HepG2 (cell line): ENCODE measurements around the gene SMG7. TPM values are rescaled to one million over a fixed set of nuclear protein-coding genes. Genes with fewer than 3 reads are reported as not detected.

Experiments
- ATAC-seq: fragments of 200-7000 bp; cut with Tn5 transposase; 3 replicates; pipeline ENCODE4 v1.9.1; 2020; ENCODE audit warnings: mild to moderate bottlenecking, moderate library complexity
- BruUV-seq: library from RNA; stranded (reverse); fragments of 400-500 nt; replicated peaks from 2 replicates; lab custom pipeline; 2021; lab: Mats Ljungman, UMichigan
- CTCF ChIA-PET: fragments of 300-600 bp; formaldehyde crosslinking; extraction: SDS; loops from one replicate; lab custom pipeline; 2021; ENCODE audit warnings: low total read pairs, inconsistent platforms, low intra/inter-chr PET ratio; lab: Yijun Ruan, JAX
- POLR2A ChIA-PET: fragments of 350-600 bp; sonication (Branson Sonifier 250); formaldehyde crosslinking; loops from one replicate; lab custom pipeline; 2020; ENCODE audit warnings: antibody characterized with exemption, inconsistent platforms; lab: Yijun Ruan, JAX
- DNase-seq: peaks from one replicate; pipeline ENCODE4 v3.0.0-alpha.2; 2015; ENCODE audit warnings: low spot score
- FAIRE-seq: peaks from 3 replicates; lab custom pipeline; 2011; peaks lifted over from hg19 to GRCh38; lab: Jason Lieb, UNC
- H2AFZ ChIP-seq: one replicate; pipeline ENCODE4 v1.6.1; 2011; ENCODE audit warnings: low read length, inconsistent platforms
- H3K27ac ChIP-seq: fragments of 300-600 bp; 3 replicates; pipeline ENCODE4 v1.8.0; 2011; ENCODE audit warnings: mixed run types, mild to moderate bottlenecking, mixed read lengths, low read length, inconsistent platforms; ENCODE audit not compliant: insufficient read depth; ENCODE audit errors: extremely low read length
- H3K27me3 ChIP-seq, 2 experiments: fragments of 200-600 bp in 1 of 2; 2 replicates in 1 of 2; 3 replicates in 1 of 2; pipeline versions ENCODE4 v1.6.0 to v1.8.0; 2011; ENCODE audit warnings: low read length in 2 of 2, mild to moderate bottlenecking in 2 of 2, moderate library complexity in 2 of 2, inconsistent platforms in 1 of 2; ENCODE audit not compliant: insufficient read depth in 2 of 2, control insufficient read depth in 1 of 2
- H3K36me3 ChIP-seq, 2 experiments: fragments of 200-600 bp in 1 of 2; replicated peaks in 1 of 2; 2 replicates in 1 of 2; 3 replicates in 1 of 2; pipeline versions ENCODE4 v1.5.1 to v1.8.0; 2011; ENCODE audit warnings: low read length in 2 of 2, inconsistent platforms in 1 of 2; ENCODE audit not compliant: insufficient read depth in 2 of 2, control insufficient read depth in 1 of 2
- H3K4me1 ChIP-seq: 2 replicates; pipeline ENCODE4 v1.5.1; 2012; ENCODE audit warnings: low read length, inconsistent platforms; ENCODE audit not compliant: insufficient read depth
- H3K4me2 ChIP-seq: 2 replicates; pipeline ENCODE4 v1.6.0; 2011; ENCODE audit warnings: low read depth, low read length, inconsistent platforms
- H3K4me3 ChIP-seq, 3 experiments: fragments of 200-600 bp in 1 of 3; sonication (generic), shearing (Covaris generic) in 1 of 3; replicated peaks in 1 of 3; 2 replicates each; pipeline ENCODE4 v1.5.1; 2011 to 2016; ENCODE audit warnings: low read length in 3 of 3, inconsistent platforms in 2 of 3, low read depth in 2 of 3, mild to moderate bottlenecking in 2 of 3, control low read depth in 1 of 3, mixed read lengths in 1 of 3; ENCODE audit not compliant: insufficient read depth in 1 of 3
- H3K79me2 ChIP-seq: one replicate; pipeline ENCODE4 v1.6.1; 2011; ENCODE audit warnings: low read length, inconsistent platforms; ENCODE audit not compliant: insufficient read depth
- H3K9ac ChIP-seq: 2 replicates; pipeline ENCODE4 v1.6.0; 2011; ENCODE audit warnings: mild to moderate bottlenecking, low read depth, low read length, inconsistent platforms; ENCODE audit not compliant: insufficient read depth
- H3K9me3 ChIP-seq: 2 replicates; pipeline ENCODE4 v1.5.1; 2012; ENCODE audit warnings: mild to moderate bottlenecking, low read length
- H4K20me1 ChIP-seq: 2 replicates; pipeline ENCODE4 v1.6.0; 2011; ENCODE audit warnings: inconsistent platforms, mild to moderate bottlenecking, low read length, moderate library complexity; ENCODE audit not compliant: insufficient read depth
- ARID2 ChIP-seq: sonication (generic); formaldehyde crosslinking; IDR thresholded peaks from 2 replicates; pipeline ENCODE4 v1.8.1; 2022; ENCODE audit warnings: mild to moderate bottlenecking, missing genetic modification reagents, borderline replicate concordance
- HNRNPK ChIP-seq: fragments of 200-400 bp; formaldehyde crosslinking; IDR thresholded peaks from 2 replicates; pipeline ENCODE4 v1.6.1; 2018; ENCODE audit warnings: low read length, low read depth, moderate library complexity, mild to moderate bottlenecking; ENCODE audit not compliant: poor library complexity, severe bottlenecking
- KDM2A ChIP-seq: sonication (generic); formaldehyde crosslinking; IDR thresholded peaks from 2 replicates; pipeline ENCODE4 v1.4.0; 2020; ENCODE audit warnings: low read depth, missing genetic modification reagents, borderline replicate concordance
- KDM5A ChIP-seq: fragments of 200-600 bp; sonication (generic); IDR thresholded peaks from 2 replicates; pipeline ENCODE4 v1.7.0; 2018; ENCODE audit warnings: antibody characterized with exemption, mild to moderate bottlenecking, low read length, borderline replicate concordance
- RFXANK ChIP-seq: IDR thresholded peaks from 2 replicates; pipeline ENCODE4 v1.6.1; 2016
- ZNF124 ChIP-seq: sonication (generic); formaldehyde crosslinking; IDR thresholded peaks from 2 replicates; pipeline ENCODE4 v1.4.0; 2020; ENCODE audit warnings: missing genetic modification reagents
- ZNF564 ChIP-seq: sonication (generic); formaldehyde crosslinking; IDR thresholded peaks from 2 replicates; pipeline ENCODE4 v1.8.1; 2023; ENCODE audit warnings: mild to moderate bottlenecking, missing genetic modification reagents
- WGBS: methylation state at CpG from one replicate; pipeline ENCODE4 v1.1.6; 2017; ENCODE audit warnings: low lambda C conversion rate; 5-methylcytosine and 5-hydroxymethylcytosine counted together
- in situ Hi-C: cut with HindIII; loops from 2 replicates; pipeline ENCODE4 v1.10.0; 2017; ENCODE audit warnings: low pct_unique_long_range_greater_than_20kb; ENCODE audit not compliant: extremely low pct_ligation_motif_present
- intact Hi-C: fragments of 100-400 bp; cut with micrococcal nuclease; formaldehyde crosslinking; loops from one replicate; pipeline ENCODE4 v1.10.0; 2022; ENCODE audit not compliant: unreplicated experiment
- polyA plus RNA-seq, 8 experiments: library from polyadenylated mRNA; depleted of rRNA in 3 of 8; stranded (reverse) in 7 of 8; unstranded in 1 of 8; fragments of >200 nt; fragmentation: Illumina TruSeq in 4 of 8; extraction: Trizol in 4 of 8; gene quantifications; 2 replicates each; pipeline versions ENCODE4 v1.2.1 to v1.2.3, GENCODE V29; 2011 to 2016; ENCODE audit warnings: low read depth in 4 of 8, missing spikeins in 1 of 8, mixed read lengths in 1 of 8; ENCODE audit not compliant: insufficient read depth in 1 of 8
- total RNA-seq, 5 experiments: library from RNA; depleted of rRNA; stranded (reverse); fragments of >200 nt; fragmentation: Illumina TruSeq; extraction: Trizol; gene quantifications; 2 replicates each; pipeline ENCODE4 v1.2.3, GENCODE V29; 2016; ENCODE audit warnings: low read depth in 1 of 5
- TF ChIP-seq, protein P1 (sequence below), 2 experiments: IDR thresholded peaks; 2 replicates each; pipeline ENCODE4 v1.6.1; 2011 to 2012; ENCODE audit warnings: low read length in 2 of 2, borderline replicate concordance in 1 of 2, low read depth in 1 of 2, mild to moderate bottlenecking in 1 of 2, moderate library complexity in 1 of 2

SMG7 gene
- total and polyA plus RNA-seq, 2 of the 13 experiments (the other 11 are each of a cell fraction or from before 2014, with no cell fraction given), result 14.9 to 27.9 TPM

DNA sequence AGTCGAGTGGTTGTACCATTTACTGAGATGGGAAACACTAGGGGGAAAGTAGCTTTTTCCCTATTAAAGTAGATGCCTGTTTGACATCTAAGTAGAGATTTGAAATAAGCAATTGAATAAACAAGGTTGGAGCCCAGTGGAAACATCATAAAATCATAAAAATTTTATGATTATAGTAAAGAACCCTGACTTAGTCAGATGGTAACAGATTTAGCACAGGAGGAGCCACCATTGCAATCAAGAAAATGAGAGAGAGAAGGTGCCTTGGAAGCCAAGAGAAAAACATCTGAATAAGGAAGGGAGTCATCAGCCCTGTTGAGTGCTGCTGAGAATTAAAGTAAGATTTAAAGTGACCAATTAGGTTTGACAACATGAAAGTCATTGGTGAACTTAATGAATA lies 49.8 kb downstream of the SMG7 start:
- ATAC-seq, result no peak
- no TSS peak for BruUV-seq

More for the DNA sequence above, 49.8 kb downstream of the SMG7 start:
- H2AFZ ChIP-seq, result no peak overlapping the region
- no peak overlapping the region for H3K4me3 ChIP-seq
- no peak for FAIRE-seq
- no peaks in the 10 kb centered on the region; the same call in 1 of the 2 replicates for H4K20me1 ChIP-seq
- no peak for DNase-seq
- POLR2A ChIA-PET, result no interaction called here
- H3K9ac ChIP-seq, result no peak overlapping the region
- H3K36me3 ChIP-seq, result peaks cover 7 to 48% of the 10 kb centered on the region in 2 experiments
- H3K4me1 ChIP-seq, result no peaks in the 10 kb centered on the region
- CTCF ChIA-PET, result no interaction called here
- no peak overlapping the region for H3K4me2 ChIP-seq
- no peaks in the 10 kb centered on the region for H3K27me3 ChIP-seq
- TF ChIP-seq HNRNPK, result no peak
- TF ChIP-seq, protein P1, sequence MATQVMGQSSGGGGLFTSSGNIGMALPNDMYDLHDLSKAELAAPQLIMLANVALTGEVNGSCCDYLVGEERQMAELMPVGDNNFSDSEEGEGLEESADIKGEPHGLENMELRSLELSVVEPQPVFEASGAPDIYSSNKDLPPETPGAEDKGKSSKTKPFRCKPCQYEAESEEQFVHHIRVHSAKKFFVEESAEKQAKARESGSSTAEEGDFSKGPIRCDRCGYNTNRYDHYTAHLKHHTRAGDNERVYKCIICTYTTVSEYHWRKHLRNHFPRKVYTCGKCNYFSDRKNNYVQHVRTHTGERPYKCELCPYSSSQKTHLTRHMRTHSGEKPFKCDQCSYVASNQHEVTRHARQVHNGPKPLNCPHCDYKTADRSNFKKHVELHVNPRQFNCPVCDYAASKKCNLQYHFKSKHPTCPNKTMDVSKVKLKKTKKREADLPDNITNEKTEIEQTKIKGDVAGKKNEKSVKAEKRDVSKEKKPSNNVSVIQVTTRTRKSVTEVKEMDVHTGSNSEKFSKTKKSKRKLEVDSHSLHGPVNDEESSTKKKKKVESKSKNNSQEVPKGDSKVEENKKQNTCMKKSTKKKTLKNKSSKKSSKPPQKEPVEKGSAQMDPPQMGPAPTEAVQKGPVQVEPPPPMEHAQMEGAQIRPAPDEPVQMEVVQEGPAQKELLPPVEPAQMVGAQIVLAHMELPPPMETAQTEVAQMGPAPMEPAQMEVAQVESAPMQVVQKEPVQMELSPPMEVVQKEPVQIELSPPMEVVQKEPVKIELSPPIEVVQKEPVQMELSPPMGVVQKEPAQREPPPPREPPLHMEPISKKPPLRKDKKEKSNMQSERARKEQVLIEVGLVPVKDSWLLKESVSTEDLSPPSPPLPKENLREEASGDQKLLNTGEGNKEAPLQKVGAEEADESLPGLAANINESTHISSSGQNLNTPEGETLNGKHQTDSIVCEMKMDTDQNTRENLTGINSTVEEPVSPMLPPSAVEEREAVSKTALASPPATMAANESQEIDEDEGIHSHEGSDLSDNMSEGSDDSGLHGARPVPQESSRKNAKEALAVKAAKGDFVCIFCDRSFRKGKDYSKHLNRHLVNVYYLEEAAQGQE (IDR thresholded peaks at IDR 0.05; ENCODE audit: borderline replicate concordance in 1 of 2, low read depth in 1 of 2, low read length in 2 of 2), result no peak
- no peak for TF ChIP-seq RFXANK (CRISPR knock-in tag)
- no peak for TF ChIP-seq KDM5A
- TF ChIP-seq ZNF564 (CRISPR knock-in tag), result no peak
- TF ChIP-seq KDM2A (CRISPR knock-in tag), result no peak
- TF ChIP-seq ARID2 (CRISPR knock-in tag), result no peak
- no peak for TF ChIP-seq ZNF124 (CRISPR knock-in tag)
- no peak overlapping the region for H3K27ac ChIP-seq
- in situ Hi-C loops, result no loop called here
- H3K9me3 ChIP-seq, result no peaks in the 10 kb centered on the region
- intact Hi-C loops, result no loop called here
- H3K79me2 ChIP-seq, result no peaks in the 10 kb centered on the region
- WGBS, result 87% methylated on average over 1 of the region's 1 CpG
